Karpas-422 (cell line): ENCODE data around the gene UCHL5. TPM values are rescaled to one million over a fixed set of nuclear protein-coding genes. Genes with fewer than 3 reads are reported as not detected.

ENCODE experiments used
- DNase-seq: peaks from one replicate; pipeline ENCODE4 v3.0.0-alpha.2; 2015
- H2AFZ ChIP-seq: fragments of 200-600 bp; sonication (generic); 2 replicates; pipeline ENCODE4 v1.6.1; 2014; ENCODE audit warnings: antibody characterized with exemption, low read length, mixed read lengths
- H3K27ac ChIP-seq: fragments of 200-600 bp; sonication (generic); 2 replicates; pipeline ENCODE4 v1.5.1; 2014; ENCODE audit warnings: mild to moderate bottlenecking, low read length, moderate library complexity
- H3K27me3 ChIP-seq: fragments of 200-600 bp; sonication (generic); 2 replicates; pipeline ENCODE4 v1.6.1; 2014; ENCODE audit warnings: low read length, mixed read lengths
- H3K36me3 ChIP-seq: fragments of 200-600 bp; sonication (generic); 2 replicates; pipeline ENCODE4 v1.6.1; 2014; ENCODE audit warnings: low read length, mixed read lengths; ENCODE audit not compliant: insufficient read depth
- H3K4me1 ChIP-seq: fragments of 200-600 bp; sonication (generic); 2 replicates; pipeline ENCODE4 v1.6.1; 2014; ENCODE audit warnings: mild to moderate bottlenecking, low read length, mixed read lengths
- H3K4me2 ChIP-seq: fragments of 200-600 bp; sonication (generic); 2 replicates; pipeline ENCODE4 v1.6.1; 2014; ENCODE audit warnings: low read length, low read depth, mild to moderate bottlenecking; ENCODE audit not compliant: poor library complexity, severe bottlenecking
- H3K4me3 ChIP-seq: fragments of 200-600 bp; sonication (generic); 2 replicates; pipeline ENCODE4 v1.5.1; 2014; ENCODE audit warnings: mild to moderate bottlenecking, antibody characterized with exemption, low read length, mixed read lengths
- H3K79me2 ChIP-seq: fragments of 200-600 bp; sonication (generic); 2 replicates; pipeline ENCODE4 v1.6.1; 2014; ENCODE audit warnings: mild to moderate bottlenecking, low read length, mixed read lengths
- H3K9ac ChIP-seq: fragments of 200-600 bp; sonication (generic); 2 replicates; pipeline ENCODE4 v1.6.0; 2014; ENCODE audit warnings: low read length
- H3K9me2 ChIP-seq: fragments of 200-600 bp; sonication (generic), shearing (Covaris generic); replicated peaks from 2 replicates; pipeline ENCODE4 v1.6.0; 2014; ENCODE audit warnings: mild to moderate bottlenecking, low read length, moderate library complexity; ENCODE audit not compliant: insufficient read depth
- H3K9me3 ChIP-seq: fragments of 300-700, 200-600 bp; sonication (generic); 2 replicates; pipeline ENCODE4 v1.6.1; 2014; ENCODE audit warnings: low read length, mixed read lengths
- H4K20me1 ChIP-seq: fragments of 200-600 bp; sonication (generic); 2 replicates; pipeline ENCODE4 v1.6.1; 2014; ENCODE audit warnings: mild to moderate bottlenecking, antibody characterized with exemption, low read length, low read depth; ENCODE audit not compliant: insufficient read depth
- total RNA-seq: library from RNA; depleted of rRNA; stranded (reverse); fragments of >200 nt; shearing (Covaris generic); gene quantifications from 2 replicates; pipeline ENCODE4 v1.2.3, GENCODE V29; 2014; ENCODE audit warnings: low replicate concordance

The UCHL5 gene
- total RNA-seq, 1 experiment from 2014 or later = 63.4 TPM

GRCh38 chr1:193014400-193014799, 44.8 kb downstream of the UCHL5 start:
- peaks cover 38% of the 10 kb centered on the region; the same call in 1 of the 2 replicates for H3K36me3 ChIP-seq

DNA sequence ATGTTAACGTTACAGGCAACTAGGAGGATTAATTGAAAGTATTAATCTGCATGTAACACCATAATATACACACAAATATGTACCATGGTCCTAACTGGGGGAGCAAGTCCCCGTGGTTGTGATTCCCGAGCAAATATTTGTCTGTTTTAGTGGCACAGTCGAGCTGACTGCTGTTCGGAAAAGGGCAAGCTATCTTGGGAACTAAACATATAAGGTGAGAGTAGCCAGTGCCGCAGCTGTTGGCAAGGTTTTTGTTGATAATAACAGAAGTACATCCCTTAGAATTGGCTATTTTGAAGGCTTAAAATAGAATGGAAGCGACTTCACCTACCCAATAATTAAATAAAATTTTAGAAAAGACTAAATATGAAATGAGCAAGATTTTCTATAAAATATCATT, 45.5 kb downstream of the UCHL5 start:
- no peaks in the 10 kb centered on the region for H4K20me1 ChIP-seq
- no peak overlapping the region for H3K27ac ChIP-seq
- no peak for DNase-seq
- H3K4me3 ChIP-seq = no peak overlapping the region
- no peaks in the 10 kb centered on the region for H3K4me1 ChIP-seq
- H3K4me2 ChIP-seq = no peak overlapping the region
- H3K9ac ChIP-seq = no peak overlapping the region
- 0 out of 2 replicates have a peak, but pooled peaks cover 3% of the 10 kb centered on the region for H3K79me2 ChIP-seq
- no peaks in the 10 kb centered on the region for H3K9me3 ChIP-seq
- H3K36me3 ChIP-seq = peaks cover 33% of the 10 kb centered on the region; the same call in 1 of the 2 replicates
- no peak overlapping the region for H2AFZ ChIP-seq
- no peaks in the 10 kb centered on the region for H3K27me3 ChIP-seq
- no peaks in the 10 kb centered on the region for H3K9me2 ChIP-seq

More at GRCh38 chr1:193014400-193014799, 44.8 kb downstream of the UCHL5 start:
- Histone ChIP-seq H3K27me3 (no peaks in the 10 kb centered on the region), H3K4me2 (no peak overlapping the region), H3K27ac (no peak overlapping the region), H3K79me2 (peaks cover 8% of the 10 kb centered on the region; the same call in 1 of the 2 replicates), H4K20me1 (no peaks in the 10 kb centered on the region), H2AFZ (no peak overlapping the region), H3K4me3 (no peak overlapping the region), H3K4me1 (no peaks in the 10 kb centered on the region), H3K9me3 (no peaks in the 10 kb centered on the region), H3K9ac (no peak overlapping the region), H3K9me2 (no peaks in the 10 kb centered on the region)
- DNase-seq = no peak

- H2AFZ ChIP-seq = no peak overlapping the region
- no peak overlapping the region for H3K4me2 ChIP-seq
- no peaks in the 10 kb centered on the region for H4K20me1 ChIP-seq
- no peak for DNase-seq
- H3K36me3 ChIP-seq = peaks cover 29% of the 10 kb centered on the region; the same call in 1 of the 2 replicates
- H3K9me3 ChIP-seq = no peaks in the 10 kb centered on the region
- no peaks in the 10 kb centered on the region for H3K27me3 ChIP-seq
- H3K9ac ChIP-seq = no peak overlapping the region
- no peak overlapping the region for H3K4me3 ChIP-seq
- no peaks in the 10 kb centered on the region for H3K79me2 ChIP-seq
- no peaks in the 10 kb centered on the region for H3K4me1 ChIP-seq
- no peaks in the 10 kb centered on the region for H3K9me2 ChIP-seq
- no peak overlapping the region for H3K27ac ChIP-seq
Observed at GRCh38 chr1:193013005-193013404, 46.2 kb downstream of the UCHL5 start.

GRCh38 chr1:193011406-193011805, 47.8 kb downstream of the UCHL5 start:
- H3K27me3 ChIP-seq = no peaks in the 10 kb centered on the region
- no peaks in the 10 kb centered on the region for H3K79me2 ChIP-seq
- H3K9me3 ChIP-seq = 0 out of 2 replicates have a peak, but pooled peaks cover 5% of the 10 kb centered on the region
- no peak for DNase-seq
- H3K36me3 ChIP-seq = peaks cover 27% of the 10 kb centered on the region; the same call in 1 of the 2 replicates
- H3K4me2 ChIP-seq = no peak overlapping the region
- H3K4me3 ChIP-seq = no peak overlapping the region
- H3K27ac ChIP-seq = no peak overlapping the region
- H3K9me2 ChIP-seq = no peaks in the 10 kb centered on the region
- no peaks in the 10 kb centered on the region for H4K20me1 ChIP-seq
- no peaks in the 10 kb centered on the region for H3K4me1 ChIP-seq
- H3K9ac ChIP-seq = no peak overlapping the region
- H2AFZ ChIP-seq = no peak overlapping the region

DNA sequence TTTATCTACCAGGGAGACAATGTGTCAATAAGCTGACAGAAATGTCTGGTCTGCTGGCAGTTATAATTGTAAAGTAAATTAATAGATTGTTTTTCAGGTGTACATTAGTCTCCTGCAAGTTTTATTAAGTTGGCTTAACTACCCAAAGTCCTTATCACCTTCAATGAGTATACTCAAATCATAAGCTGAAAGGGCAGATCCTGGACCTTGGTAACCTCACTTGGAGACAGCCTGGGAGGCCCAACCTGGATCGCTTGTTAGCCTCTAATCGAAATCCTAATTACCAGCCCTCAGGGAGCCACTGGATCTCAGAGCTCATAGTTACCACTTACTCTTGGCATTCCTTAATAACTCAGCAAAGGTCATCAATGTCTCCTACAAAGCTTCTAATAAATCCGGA, 49.7 kb downstream of the UCHL5 start:
- H3K4me1 ChIP-seq = no peaks in the 10 kb centered on the region
- H4K20me1 ChIP-seq = no peaks in the 10 kb centered on the region
- H3K9me2 ChIP-seq = no peaks in the 10 kb centered on the region
- H3K9ac ChIP-seq = no peak overlapping the region
- H3K4me3 ChIP-seq = no peak overlapping the region
- no peaks in the 10 kb centered on the region for H3K79me2 ChIP-seq
- 0 out of 2 replicates have a peak, but pooled peaks cover 5% of the 10 kb centered on the region for H3K9me3 ChIP-seq
- H3K4me2 ChIP-seq = no peak overlapping the region
- H3K27ac ChIP-seq = no peak overlapping the region
- H3K36me3 ChIP-seq = peaks cover 12% of the 10 kb centered on the region; the same call in 1 of the 2 replicates
- DNase-seq = no peak
- H2AFZ ChIP-seq = no peak overlapping the region
- H3K27me3 ChIP-seq = no peaks in the 10 kb centered on the region

DNA sequence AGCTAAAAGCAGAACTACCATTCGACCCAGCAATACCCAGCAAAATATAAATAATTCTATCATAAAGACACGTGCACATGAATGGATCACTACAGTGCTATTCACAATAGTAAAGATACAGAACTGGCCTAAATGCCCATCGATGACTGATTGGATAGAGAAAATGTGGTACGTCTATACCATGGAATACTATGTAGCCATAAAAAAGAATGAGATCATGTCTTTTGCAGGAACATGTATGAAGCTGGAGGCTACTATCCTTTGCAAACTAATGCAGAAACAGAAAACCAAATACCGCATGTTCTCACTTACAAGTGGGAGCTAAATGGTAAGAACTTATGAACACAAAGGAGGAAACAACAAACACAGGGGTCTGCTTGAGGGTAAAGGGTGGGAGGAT, 53.4 kb downstream of the UCHL5 start:
- Histone ChIP-seq H3K4me3 (no peak overlapping the region), H3K9me3 (0 out of 2 replicates have a peak, but pooled peaks cover 5% of the 10 kb centered on the region), H3K36me3 (peaks cover 23% of the 10 kb centered on the region), H2AFZ (no peak overlapping the region), H3K79me2 (no peaks in the 10 kb centered on the region), H3K4me2 (no peak overlapping the region), H3K27me3 (no peaks in the 10 kb centered on the region), H3K4me1 (no peaks in the 10 kb centered on the region), H3K9me2 (no peaks in the 10 kb centered on the region), H3K27ac (no peak overlapping the region), H3K9ac (no peak overlapping the region), H4K20me1 (no peaks in the 10 kb centered on the region)
- DNase-seq = no peak

- Histone ChIP-seq H3K4me3 (no peak overlapping the region), H3K4me2 (no peak overlapping the region), H3K27me3 (no peaks in the 10 kb centered on the region), H3K27ac (no peak overlapping the region), H3K79me2 (peaks cover 9% of the 10 kb centered on the region), H2AFZ (no peak overlapping the region), H3K36me3 (peaks cover 22% of the 10 kb centered on the region; the same call in 1 of the 2 replicates), H3K9me3 (no peaks in the 10 kb centered on the region), H4K20me1 (no peaks in the 10 kb centered on the region), H3K4me1 (no peaks in the 10 kb centered on the region), H3K9me2 (no peaks in the 10 kb centered on the region), H3K9ac (no peak overlapping the region)
- DNase-seq = no peak
Observed at GRCh38 chr1:192998536-192998935, 60.6 kb downstream of the UCHL5 start.

DNA sequence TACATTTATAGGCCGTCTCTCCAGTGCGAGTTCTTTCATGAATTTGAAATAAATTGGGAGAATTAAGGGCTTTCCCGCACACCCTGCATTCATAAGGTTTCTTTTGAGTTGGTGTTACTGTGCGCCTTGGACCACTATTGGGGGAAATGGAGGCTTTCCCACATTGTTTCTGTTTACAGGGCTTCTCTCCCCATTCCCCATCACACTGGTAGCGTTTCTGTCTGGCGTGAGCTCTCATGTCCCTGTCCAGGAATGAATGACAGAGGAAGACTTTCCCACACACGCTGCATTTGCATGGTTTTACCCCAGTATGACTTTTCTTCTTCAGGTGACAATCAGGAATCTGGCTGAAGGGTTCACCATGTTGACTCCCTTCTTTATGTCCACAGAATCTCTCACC, 65.0 kb downstream of the UCHL5 start:
- Histone ChIP-seq H2AFZ (no peak overlapping the region), H3K4me3 (no peak overlapping the region), H3K36me3 (peaks cover 5% of the 10 kb centered on the region; the same call in 1 of the 2 replicates), H3K4me1 (no peaks in the 10 kb centered on the region), H3K27me3 (no peaks in the 10 kb centered on the region), H3K27ac (no peak overlapping the region), H3K9me3 (no peaks in the 10 kb centered on the region), H3K4me2 (no peak overlapping the region), H4K20me1 (no peaks in the 10 kb centered on the region), H3K9ac (no peak overlapping the region), H3K79me2 (peaks cover 6% of the 10 kb centered on the region), H3K9me2 (no peaks in the 10 kb centered on the region)
- DNase-seq = no peak
